Gastroesophageal sphincter (tissue), 3 donors: Measurements from ENCODE around the gene SRP68.

Experiments
- EP300 ChIP-seq: sonication (generic); formaldehyde crosslinking; IDR thresholded peaks from one replicate; pipeline ENCODE4 v1.6.1; 2017; ENCODE audit warnings: antibody characterized with exemption, mild to moderate bottlenecking
- TF ChIP-seq, protein P1 (sequence below), 4 experiments: fragments of 200-600 bp in 2 of 4; fragments of 450-650 bp in 2 of 4; sonication (generic) in 1 of 4; IDR thresholded peaks; one replicate each; pipeline ENCODE4 v1.5.1; 2017 to 2019; ENCODE audit warnings: antibody characterized with exemption in 4 of 4, mild to moderate bottlenecking in 2 of 4, moderate library complexity in 2 of 4

- no peak for TF ChIP-seq EP300
- TF ChIP-seq, protein P1, sequence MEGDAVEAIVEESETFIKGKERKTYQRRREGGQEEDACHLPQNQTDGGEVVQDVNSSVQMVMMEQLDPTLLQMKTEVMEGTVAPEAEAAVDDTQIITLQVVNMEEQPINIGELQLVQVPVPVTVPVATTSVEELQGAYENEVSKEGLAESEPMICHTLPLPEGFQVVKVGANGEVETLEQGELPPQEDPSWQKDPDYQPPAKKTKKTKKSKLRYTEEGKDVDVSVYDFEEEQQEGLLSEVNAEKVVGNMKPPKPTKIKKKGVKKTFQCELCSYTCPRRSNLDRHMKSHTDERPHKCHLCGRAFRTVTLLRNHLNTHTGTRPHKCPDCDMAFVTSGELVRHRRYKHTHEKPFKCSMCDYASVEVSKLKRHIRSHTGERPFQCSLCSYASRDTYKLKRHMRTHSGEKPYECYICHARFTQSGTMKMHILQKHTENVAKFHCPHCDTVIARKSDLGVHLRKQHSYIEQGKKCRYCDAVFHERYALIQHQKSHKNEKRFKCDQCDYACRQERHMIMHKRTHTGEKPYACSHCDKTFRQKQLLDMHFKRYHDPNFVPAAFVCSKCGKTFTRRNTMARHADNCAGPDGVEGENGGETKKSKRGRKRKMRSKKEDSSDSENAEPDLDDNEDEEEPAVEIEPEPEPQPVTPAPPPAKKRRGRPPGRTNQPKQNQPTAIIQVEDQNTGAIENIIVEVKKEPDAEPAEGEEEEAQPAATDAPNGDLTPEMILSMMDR (IDR thresholded peaks at IDR 0.05): no peak
These were observed 8.5 kb upstream of the SRP68 start for GRCh38 chr17:76080768-76081287.
